Measurements from ENCODE around the gene FTSJ1. TPM values are rescaled to one million over a fixed set of nuclear protein-coding genes. Genes with fewer than 3 reads are reported as not detected.

FTSJ1 gene
- total RNA-seq, 1 experiment from 2014 or later, result 49.4 TPM

- Histone ChIP-seq H3K79me1 (ENCODE audit: insufficient read depth, low read depth, low read length, poor library complexity, severe bottlenecking) (no peaks in the 10 kb centered on the region), H3K23ac (ENCODE audit: insufficient read length, low read depth, low read length) (no peak overlapping the region), H3K4me1 (ENCODE audit: insufficient read depth, low read length) (no peaks in the 10 kb centered on the region), H4K5ac (ENCODE audit: insufficient read length, low read depth, low read length) (no peak overlapping the region), H2BK5ac (ENCODE audit: insufficient read length, low read length) (no peak overlapping the region), H3K79me2 (ENCODE audit: insufficient read depth, low read length) (no peaks in the 10 kb centered on the region), H3K27ac (ENCODE audit: insufficient read length, low read depth, low read length) (no peak overlapping the region), H2BK15ac (ENCODE audit: low read depth, low read length) (no peak overlapping the region), H3K9me3 (ENCODE audit: control insufficient read depth, low read depth, low read length) (peaks cover 16% of the 10 kb centered on the region), H2BK12ac (ENCODE audit: insufficient read length, low read depth, low read length) (no peak overlapping the region), H3K18ac (ENCODE audit: insufficient read length, low read depth, low read length) (no peak overlapping the region), H3K14ac (ENCODE audit: insufficient read depth, low read length) (no peak overlapping the region), H2AFZ (ENCODE audit: low read length) (no peak overlapping the region), H4K8ac (replicated peaks; ENCODE audit: insufficient read length, low read depth, low read length) (no peak overlapping the region), H3K23me2 (ENCODE audit: insufficient read length, low read depth, low read length, poor library complexity, severe bottlenecking) (peaks cover 2% of the 10 kb centered on the region), H3T11ph (ENCODE audit: low read length) (no peak overlapping the region), H3K27me3 (ENCODE audit: insufficient read depth, low read length) (no peaks in the 10 kb centered on the region), H3K4me2 (ENCODE audit: insufficient read depth, insufficient read length, low read length) (no peak overlapping the region), H2BK120ac (ENCODE audit: low read depth, low read length, poor library complexity, severe bottlenecking) (no peak overlapping the region), H3K9ac (ENCODE audit: extremely low read depth, insufficient read length, low read length) (no peak overlapping the region), H2AK5ac (ENCODE audit: insufficient read length, low read length) (no peak overlapping the region), H4K91ac (ENCODE audit: insufficient read length, low read depth, low read length) (no peak overlapping the region), H3K4ac (ENCODE audit: low read depth, low read length) (no peak overlapping the region), H4K20me1 (ENCODE audit: control insufficient read depth, insufficient read depth, insufficient read length) (no peaks in the 10 kb centered on the region), H3K56ac (ENCODE audit: insufficient read length, low read depth, low read length) (no peak overlapping the region), H2BK20ac (ENCODE audit: low read depth, low read length, poor library complexity, severe bottlenecking) (no peak overlapping the region)
- Mint-ChIP-seq H3K4me3 (no peak overlapping the region), H3K36me3 (ENCODE audit: insufficient read depth in 1 of 3, low read depth in 3 of 3) (peaks cover 0 to 2% (median 0%) of the 10 kb centered on the region in 3 experiments; a peak in 3 of 7 replicates), H3K9me3 (peaks cover 66 to 67% of the 10 kb centered on the region in 2 experiments), H3K27me3 (ENCODE audit: low read depth) (no peaks in the 10 kb centered on the region; the same call in 1 of the 2 replicates), H3K27ac (no peak overlapping the region; a peak in 1 of 7 replicates), H3K4me1 (peaks cover 0 to under 1% of the 10 kb centered on the region in 2 experiments; a peak in 1 of 4 replicates)
- no peak for DNase-seq
- no peak for TF ChIP-seq CTCF (conservative IDR thresholded peaks at IDR 0.05)
- WGBS (ENCODE audit: extremely low coverage, insufficient read length, low lambda C conversion rate), result no CpG with 5 or more reads among the region's 7 CpGs
These were observed 28.3 kb downstream of the FTSJ1 start for GRCh38 chrX:48504261-48504660.

Data from H9 (cell line).